Skeletal muscle satellite cell (primary cell): Measurements from ENCODE around the gene IL17RB.

Source experiments
- H3K27me3 ChIP-seq: 2 replicates; pipeline ENCODE4 v1.7.0; 2013; ENCODE audit warnings: low read length; ENCODE audit not compliant: control insufficient read depth, insufficient read depth
- H3K36me3 ChIP-seq: 2 replicates; pipeline ENCODE4 v1.7.0; 2013; ENCODE audit warnings: mild to moderate bottlenecking, control low read depth, low read length; ENCODE audit not compliant: insufficient read depth
- H3K4me1 ChIP-seq: 2 replicates; pipeline ENCODE4 v1.7.0; 2013; ENCODE audit warnings: low read length; ENCODE audit not compliant: control insufficient read depth, insufficient read depth
- H3K4me2 ChIP-seq: 2 replicates; pipeline ENCODE4 v1.7.0; 2013; ENCODE audit warnings: mild to moderate bottlenecking, low read length
- H3K4me3 ChIP-seq: 2 replicates; pipeline ENCODE4 v1.7.0; 2013; ENCODE audit warnings: low read length
- H3K9ac ChIP-seq: 2 replicates; pipeline ENCODE4 v1.7.0; 2013; ENCODE audit warnings: mild to moderate bottlenecking, low read depth, low read length, moderate library complexity
- H3K9me3 ChIP-seq: replicated peaks from 2 replicates; pipeline ENCODE4 v1.7.0; 2013; ENCODE audit warnings: mild to moderate bottlenecking, control low read depth, low read length

IL17RB gene

GRCh38 chr3:53850895-53851294 lies 4.5 kb downstream of the IL17RB start:
- Histone ChIP-seq H3K36me3 (no peaks in the 10 kb centered on the region), H3K4me3 (no peak overlapping the region), H3K4me2 (no peak overlapping the region), H3K9ac (no peak overlapping the region), H3K9me3 (no peaks in the 10 kb centered on the region), H3K27me3 (peaks cover 38% of the 10 kb centered on the region), H3K4me1 (peaks cover 7% of the 10 kb centered on the region)

GRCh38 chr3:53856964-53857363 lies 10.6 kb downstream of the IL17RB start:
- Histone ChIP-seq H3K9me3 (no peaks in the 10 kb centered on the region), H3K36me3 (peaks cover 22% of the 10 kb centered on the region), H3K4me2 (no peak overlapping the region), H3K9ac (no peak overlapping the region), H3K4me3 (no peak overlapping the region), H3K27me3 (no peaks in the 10 kb centered on the region), H3K4me1 (no peaks in the 10 kb centered on the region)

- no peak overlapping the region for H3K4me2 ChIP-seq
- H3K27me3 ChIP-seq = no peaks in the 10 kb centered on the region
- H3K4me3 ChIP-seq = no peak overlapping the region
- no peaks in the 10 kb centered on the region for H3K9me3 ChIP-seq
- H3K36me3 ChIP-seq = peaks cover 29% of the 10 kb centered on the region
- no peak overlapping the region for H3K9ac ChIP-seq
- no peaks in the 10 kb centered on the region for H3K4me1 ChIP-seq
Observed at GRCh38 chr3:53858096-53858741, 11.9 kb downstream of the IL17RB start.

- peaks cover 38% of the 10 kb centered on the region for H3K36me3 ChIP-seq
- no peak overlapping the region for H3K9ac ChIP-seq
- H3K27me3 ChIP-seq = no peaks in the 10 kb centered on the region
- no peak overlapping the region for H3K4me3 ChIP-seq
- no peaks in the 10 kb centered on the region for H3K9me3 ChIP-seq
- H3K4me2 ChIP-seq = no peak overlapping the region
- no peaks in the 10 kb centered on the region for H3K4me1 ChIP-seq
Observed at GRCh38 chr3:53859178-53859577, 12.8 kb downstream of the IL17RB start.

GRCh38 chr3:53860196-53860595 lies 13.8 kb downstream of the IL17RB start:
- peaks cover 42% of the 10 kb centered on the region for H3K36me3 ChIP-seq
- H3K27me3 ChIP-seq = no peaks in the 10 kb centered on the region
- no peak overlapping the region for H3K4me3 ChIP-seq
- H3K4me1 ChIP-seq = no peaks in the 10 kb centered on the region
- no peak overlapping the region for H3K4me2 ChIP-seq
- no peak overlapping the region for H3K9ac ChIP-seq
- no peaks in the 10 kb centered on the region for H3K9me3 ChIP-seq

GRCh38 chr3:53862241-53862640 lies 15.9 kb downstream of the IL17RB start:
- H3K36me3 ChIP-seq = peaks cover 53% of the 10 kb centered on the region
- no peak overlapping the region for H3K9ac ChIP-seq
- no peak overlapping the region for H3K4me2 ChIP-seq
- no peaks in the 10 kb centered on the region for H3K4me1 ChIP-seq
- H3K4me3 ChIP-seq = no peak overlapping the region
- H3K9me3 ChIP-seq = no peaks in the 10 kb centered on the region
- H3K27me3 ChIP-seq = no peaks in the 10 kb centered on the region

- no peaks in the 10 kb centered on the region for H3K27me3 ChIP-seq
- no peak overlapping the region for H3K9ac ChIP-seq
- H3K9me3 ChIP-seq = no peaks in the 10 kb centered on the region
- H3K36me3 ChIP-seq = peaks cover 61% of the 10 kb centered on the region
- H3K4me2 ChIP-seq = no peak overlapping the region
- no peaks in the 10 kb centered on the region for H3K4me1 ChIP-seq
- no peak overlapping the region for H3K4me3 ChIP-seq
Observed at GRCh38 chr3:53863145-53863544, 16.8 kb downstream of the IL17RB start.

- no peaks in the 10 kb centered on the region for H3K4me1 ChIP-seq
- no peak overlapping the region for H3K9ac ChIP-seq
- no peaks in the 10 kb centered on the region for H3K27me3 ChIP-seq
- peaks cover 71% of the 10 kb centered on the region for H3K36me3 ChIP-seq
- H3K9me3 ChIP-seq = no peaks in the 10 kb centered on the region
- H3K4me3 ChIP-seq = no peak overlapping the region
- no peak overlapping the region for H3K4me2 ChIP-seq
Observed at GRCh38 chr3:53865732-53866499, 19.5 kb downstream of the IL17RB start.

- H3K9ac ChIP-seq = peak overlapping the region; percentile 94
- no peaks in the 10 kb centered on the region for H3K9me3 ChIP-seq
- peak overlapping the region; percentile 98 for H3K4me3 ChIP-seq
- peaks cover 13% of the 10 kb centered on the region for H3K4me1 ChIP-seq
- H3K27me3 ChIP-seq = no peaks in the 10 kb centered on the region
- peaks cover 41% of the 10 kb centered on the region for H3K36me3 ChIP-seq
- H3K4me2 ChIP-seq = peak overlapping the region; percentile 91
Observed at GRCh38 chr3:53880396-53881345, 34.3 kb downstream of the IL17RB start.

GRCh38 chr3:53881691-53882593 lies 35.6 kb downstream of the IL17RB start, which contains the start of gene ACTR8:
TSS of gene ACTR8 (minus strand) at chr3:53882152. CDS start at chr3:53882101, 51 bp downstream.
- H3K36me3 ChIP-seq = peaks cover 34% of the 10 kb centered on the region
- no peaks in the 10 kb centered on the region for H3K27me3 ChIP-seq
- H3K4me1 ChIP-seq = peaks cover 13% of the 10 kb centered on the region
- no peaks in the 10 kb centered on the region for H3K9me3 ChIP-seq
- peak within 1 kb of the TSS; percentile 91 for H3K4me2 ChIP-seq
- peak within 1 kb of the TSS; percentile 94 for H3K9ac ChIP-seq
- H3K4me3 ChIP-seq = peak within 1 kb of the TSS; percentile 98
